ENCODE results near the gene GLIPR1L2. TPM values are rescaled to one million over a fixed set of nuclear protein-coding genes. Genes with fewer than 3 reads are reported as not detected.
"Not testable (repeated sequence)": the region's sequence is repeated elsewhere in the genome, so short reads cannot be mapped to it uniquely, and the experiment has no call there.

Gene GLIPR1L2
- total RNA-seq, 1 donor from 2014 or later, result 1.1 TPM

- no peak for DNase-seq (ENCODE audit: low spot score)
These were observed 42.0 kb downstream of the GLIPR1L2 start for GRCh38 chr12:75432924-75433323.

- no peak for DNase-seq (ENCODE audit: low spot score)
These were observed 46.7 kb downstream of the GLIPR1L2 start for GRCh38 chr12:75437564-75437963.

- no peak for DNase-seq (ENCODE audit: low spot score)
These were observed 47.3 kb downstream of the GLIPR1L2 start for GRCh38 chr12:75438059-75438754.

GRCh38 chr12:75439048-75439447 is 48.2 kb downstream of the GLIPR1L2 start:
- DNase-seq (ENCODE audit: low spot score), result no peak

GRCh38 chr12:75439930-75440329 is 49.0 kb downstream of the GLIPR1L2 start:
- no peak for DNase-seq (ENCODE audit: low spot score)

GRCh38 chr12:75441687-75442449 is 51.0 kb downstream of the GLIPR1L2 start:
- DNase-seq (ENCODE audit: low spot score), result not testable (repeated sequence)

- DNase-seq (ENCODE audit: low spot score), result not testable (repeated sequence)
These were observed 51.6 kb downstream of the GLIPR1L2 start for GRCh38 chr12:75442454-75442853.

GRCh38 chr12:75443709-75444108 is 52.8 kb downstream of the GLIPR1L2 start:
- no peak for DNase-seq (ENCODE audit: low spot score)

GRCh38 chr12:75444429-75445136 is 53.7 kb downstream of the GLIPR1L2 start:
- DNase-seq (ENCODE audit: low spot score), result no peak

GRCh38 chr12:75445137-75445507 is 54.2 kb downstream of the GLIPR1L2 start:
- not testable (repeated sequence) for DNase-seq (ENCODE audit: low spot score)

- no peak for DNase-seq (ENCODE audit: low spot score)
These were observed 56.0 kb downstream of the GLIPR1L2 start for GRCh38 chr12:75446857-75447256.

GRCh38 chr12:75447691-75448393 is 57.0 kb downstream of the GLIPR1L2 start:
- no peak for DNase-seq (ENCODE audit: low spot score)

- DNase-seq (ENCODE audit: low spot score), result no peak
These were observed 61.9 kb downstream of the GLIPR1L2 start for GRCh38 chr12:75452675-75453330.

GRCh38 chr12:75455839-75456238 is 65.0 kb downstream of the GLIPR1L2 start:
- no peak for DNase-seq (ENCODE audit: low spot score)

GRCh38 chr12:75457191-75457590 is 66.3 kb downstream of the GLIPR1L2 start:
- DNase-seq (ENCODE audit: low spot score), result no peak

- not testable (repeated sequence) for DNase-seq (ENCODE audit: low spot score)
These were observed 67.0 kb downstream of the GLIPR1L2 start for GRCh38 chr12:75457866-75458265.

- no peak for DNase-seq (ENCODE audit: low spot score)
These were observed 68.9 kb downstream of the GLIPR1L2 start for GRCh38 chr12:75459755-75460154.

GRCh38 chr12:75460204-75460603 is 69.3 kb downstream of the GLIPR1L2 start:
- DNase-seq (ENCODE audit: low spot score), result no peak

- DNase-seq (ENCODE audit: low spot score), result no peak
These were observed 81.3 kb downstream of the GLIPR1L2 start for GRCh38 chr12:75471902-75472890.

- DNase-seq (ENCODE audit: low spot score), result no peak
These were observed 83.2 kb downstream of the GLIPR1L2 start for GRCh38 chr12:75474116-75474515.

Data from mesenteric fat pad (tissue), 1 donor.